Measurements from ENCODE around the gene BRPF3.
"Not testable (repeated sequence)": the region's sequence is repeated elsewhere in the genome, so short reads cannot be mapped to it uniquely, and the experiment has no call there.

BRPF3 gene

GRCh38 chr6:36200998-36201596, 4.6 kb downstream of the BRPF3 start:
- no peak for DNase-seq

GRCh38 chr6:36201612-36202011, 5.1 kb downstream of the BRPF3 start:
- DNase-seq: no peak

- DNase-seq: no peak
These were observed 5.6 kb downstream of the BRPF3 start for GRCh38 chr6:36202101-36202500.

- peak; percentile 91 to 93 for DNase-seq
These were observed 7.7 kb downstream of the BRPF3 start for GRCh38 chr6:36204068-36204753.

DNA sequence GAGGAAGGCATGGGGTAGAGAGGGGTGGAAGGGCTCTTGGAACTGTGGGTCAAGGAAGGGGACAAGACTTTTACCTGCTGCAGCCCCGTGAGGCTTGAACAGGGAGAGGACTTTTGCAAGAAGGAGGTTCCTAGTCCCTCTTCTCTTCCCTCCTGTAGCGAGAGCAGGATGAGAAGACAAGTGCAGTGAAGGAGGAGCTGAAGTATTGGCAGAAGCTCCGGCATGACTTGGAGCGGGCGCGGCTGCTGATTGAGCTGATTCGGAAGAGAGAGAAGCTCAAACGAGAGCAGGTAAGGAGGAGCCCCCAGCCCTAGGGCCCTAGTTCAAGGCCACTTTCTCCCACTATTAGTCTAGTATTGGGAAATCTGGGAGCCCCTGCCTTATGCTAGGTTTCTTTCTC, 10.6 kb downstream of the BRPF3 start:
- no peak for DNase-seq

DNA sequence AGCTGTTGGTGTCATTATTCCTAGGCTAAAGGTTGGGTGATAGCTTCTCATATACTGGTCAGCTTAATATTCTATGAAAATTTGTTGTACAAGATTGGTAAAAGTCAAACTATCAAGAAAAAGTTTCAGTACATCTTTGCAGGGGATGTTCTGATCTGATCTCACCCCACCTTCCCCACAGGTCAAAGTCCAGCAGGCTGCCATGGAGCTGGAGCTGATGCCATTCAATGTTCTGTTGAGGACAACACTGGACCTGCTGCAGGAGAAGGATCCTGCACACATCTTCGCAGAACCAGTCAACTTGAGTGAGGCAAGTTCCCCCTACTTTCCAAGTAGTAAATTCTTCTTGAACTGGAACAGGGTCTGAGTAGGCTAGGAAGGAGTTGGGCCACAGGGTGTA, 13.1 kb downstream of the BRPF3 start:
- DNase-seq: no peak

GRCh38 chr6:36210182-36210581, 13.6 kb downstream of the BRPF3 start:
- DNase-seq: no peak

- DNase-seq: no peak
These were observed 14.5 kb downstream of the BRPF3 start for GRCh38 chr6:36210886-36211595.

DNA sequence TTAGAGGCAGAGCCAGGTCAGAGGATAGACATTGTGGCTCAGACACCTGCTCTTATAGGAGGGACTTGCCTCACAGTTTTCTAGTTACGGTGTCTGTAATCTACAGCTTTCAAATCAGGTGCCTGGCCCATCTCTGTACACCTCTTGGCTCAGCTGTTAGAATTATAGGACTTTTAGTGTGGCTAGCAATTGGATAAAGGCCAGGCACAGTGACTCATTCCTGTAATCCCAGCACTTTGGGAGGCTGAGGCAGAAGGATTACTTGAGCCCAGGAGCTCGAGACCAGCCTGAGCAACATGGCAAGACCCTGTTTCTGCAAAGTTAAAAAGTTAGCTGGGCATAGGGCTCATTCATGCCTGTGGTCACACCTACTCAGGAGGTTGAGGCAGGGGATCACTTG, 20.0 kb downstream of the BRPF3 start:
- DNase-seq: no peak

GRCh38 chr6:36217188-36217587, 20.6 kb downstream of the BRPF3 start:
- no peak for DNase-seq

DNA sequence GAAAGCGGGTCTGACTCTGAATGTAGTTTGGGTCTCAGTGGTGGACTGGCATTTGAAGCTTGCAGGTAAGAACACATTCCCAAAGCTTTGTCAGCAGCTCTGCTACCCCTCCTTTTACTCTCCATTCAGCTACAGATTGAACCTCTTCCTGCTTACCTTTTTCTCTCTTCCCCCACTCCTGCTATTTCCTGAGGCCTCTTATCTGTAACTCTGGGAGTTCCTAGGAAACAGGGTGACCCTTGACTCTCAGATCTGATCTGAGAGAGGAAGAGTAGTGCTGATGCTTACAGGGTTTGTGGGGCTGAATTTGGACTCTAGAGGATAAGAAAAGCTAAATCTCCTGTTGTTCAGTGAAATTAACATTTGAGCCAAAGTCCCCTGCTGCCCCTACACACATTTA, 21.4 kb downstream of the BRPF3 start:
- no peak for DNase-seq

DNA sequence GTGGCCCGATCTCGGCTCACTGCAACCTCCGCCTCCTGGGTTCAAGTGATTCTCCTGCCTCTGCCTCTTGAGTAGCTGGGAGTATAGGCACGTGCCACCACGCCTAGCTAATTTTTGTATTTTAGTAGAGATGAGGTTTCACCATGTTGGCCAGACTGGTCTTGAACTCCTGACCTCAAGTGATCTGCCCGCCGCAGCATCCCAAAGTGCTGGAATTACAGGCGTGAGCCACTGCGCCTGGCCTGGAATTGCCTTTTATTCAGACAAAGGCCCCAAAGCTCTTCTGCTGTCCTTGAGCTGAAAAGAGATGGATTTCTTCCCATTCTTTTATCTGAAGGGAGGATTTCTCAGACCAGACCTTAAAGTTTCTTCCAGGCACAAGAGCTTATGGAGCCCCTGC, 22.0 kb downstream of the BRPF3 start:
- not testable (repeated sequence) for DNase-seq

- no peak for DNase-seq
These were observed 22.5 kb downstream of the BRPF3 start for GRCh38 chr6:36219081-36219480.

DNA sequence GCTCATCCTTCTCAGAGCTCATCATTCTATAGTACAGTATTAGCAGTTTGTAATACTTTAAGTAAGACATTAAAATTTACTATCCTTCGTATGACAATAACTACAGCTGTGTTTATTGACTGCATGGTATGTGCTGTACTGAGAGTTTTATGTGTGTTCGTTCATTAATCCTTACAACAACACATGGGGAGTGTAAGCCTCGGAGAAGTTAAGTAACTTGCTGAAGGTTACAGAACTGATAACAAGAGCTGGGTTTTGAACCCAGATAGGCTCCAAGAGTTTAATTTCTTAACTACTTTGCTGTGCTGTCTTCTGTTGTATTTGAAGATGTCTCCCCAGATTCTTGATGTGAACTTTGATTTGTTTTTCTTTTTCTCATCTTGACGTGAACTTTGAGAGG, 23.7 kb downstream of the BRPF3 start:
- DNase-seq: no peak

GRCh38 chr6:36221674-36222073, 25.1 kb downstream of the BRPF3 start:
- DNase-seq: no peak

DNA sequence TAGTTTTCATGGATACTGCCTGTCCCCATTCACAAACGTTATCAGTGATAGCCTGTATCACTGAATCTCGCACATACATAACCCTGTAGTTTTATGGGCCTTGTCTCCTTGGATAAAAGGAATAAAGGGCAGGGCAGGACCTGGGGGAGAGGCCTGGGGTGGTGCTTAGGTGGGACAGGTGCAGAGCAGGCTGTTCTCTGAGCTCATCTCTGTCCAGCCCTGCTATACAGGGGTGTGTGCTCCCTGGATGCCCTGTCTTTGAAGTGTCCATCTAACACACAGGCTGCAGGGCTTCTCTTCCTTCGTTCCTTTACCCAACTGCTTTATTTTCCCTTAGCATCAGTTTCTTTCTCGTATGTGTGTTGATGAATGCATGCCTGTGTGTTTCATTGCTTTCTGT, 26.4 kb downstream of the BRPF3 start:
- no peak for DNase-seq

GRCh38 chr6:36223706-36224105, 27.2 kb downstream of the BRPF3 start:
- DNase-seq: no peak

DNA sequence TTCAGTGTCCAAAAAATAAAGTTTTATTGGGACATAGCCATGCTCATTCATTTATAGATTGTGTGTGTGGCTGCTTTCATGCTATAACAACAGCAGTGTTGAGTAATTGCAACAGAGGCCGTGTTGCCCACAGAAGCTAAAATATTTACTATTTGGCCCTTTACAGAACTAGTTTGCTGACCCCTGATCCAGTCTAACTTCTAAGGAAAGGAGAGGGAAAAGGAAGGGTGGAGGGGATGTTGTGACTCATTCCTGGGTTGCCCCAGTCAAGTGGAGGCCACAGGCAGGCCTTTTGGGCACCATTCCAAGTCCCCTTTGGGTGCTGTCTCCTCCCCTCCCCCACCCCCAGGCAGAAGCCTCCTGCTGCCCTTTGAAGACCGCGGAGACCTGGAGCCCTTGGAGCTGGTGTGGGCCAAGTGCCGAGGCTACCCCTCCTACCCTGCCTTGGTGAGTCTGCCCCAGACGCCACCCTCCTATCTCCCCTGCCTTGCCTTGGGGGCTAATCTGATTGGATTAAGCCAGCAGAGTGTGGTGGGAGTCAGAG, 28.4 kb downstream of the BRPF3 start:
- DNase-seq: no peak

- DNase-seq: no peak
These were observed 30.0 kb downstream of the BRPF3 start for GRCh38 chr6:36226438-36227047.

GRCh38 chr6:36227379-36228228, 31.1 kb downstream of the BRPF3 start:
- DNase-seq: peak in 1 of 2 experiments; percentile 19

DNA sequence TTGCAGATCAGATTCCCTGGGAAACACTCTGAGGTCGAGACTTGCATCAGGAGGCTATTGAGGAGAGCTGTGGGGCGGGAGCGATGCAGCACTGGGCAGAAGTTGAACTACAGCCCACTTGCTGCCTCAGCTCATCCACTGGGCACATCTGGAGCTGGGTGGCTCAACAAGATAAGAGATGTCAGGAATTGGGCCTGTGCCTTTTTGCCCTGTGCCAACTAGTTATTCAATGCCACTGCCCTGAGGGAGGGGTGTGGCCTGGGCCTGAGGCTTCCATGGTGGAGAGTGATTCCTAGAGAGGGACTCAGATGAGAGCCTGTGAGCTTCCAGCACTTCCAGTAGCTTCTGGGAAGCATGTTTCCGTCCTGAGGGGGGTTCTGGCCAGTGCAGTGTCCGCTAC, 32.7 kb downstream of the BRPF3 start:
- no peak for DNase-seq

DNA sequence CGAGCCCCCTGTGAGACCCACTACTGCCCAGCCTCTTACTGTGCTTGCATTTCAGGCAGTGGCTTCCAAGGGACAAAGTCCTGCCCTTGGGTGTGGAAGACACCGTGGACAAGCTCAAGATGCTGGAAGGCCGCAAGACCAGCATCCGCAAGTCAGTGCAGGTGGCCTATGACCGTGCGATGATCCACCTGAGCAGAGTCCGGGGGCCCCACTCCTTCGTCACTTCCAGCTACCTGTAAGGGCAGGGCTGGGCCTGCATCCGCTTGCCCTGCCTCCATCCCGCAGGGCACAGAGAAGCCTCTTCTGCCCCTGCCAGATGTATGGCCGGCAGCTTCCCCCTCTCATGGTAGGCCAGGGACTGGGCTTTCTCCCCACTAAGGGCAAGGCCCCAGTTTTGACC, 33.8 kb downstream of the BRPF3 start:
- no peak for DNase-seq

- DNase-seq: peak; percentile 28 to 47
These were observed 35.6 kb downstream of the BRPF3 start for GRCh38 chr6:36232172-36232571.

Data from AML-193 (cell line).